ENCODE results near the gene CD4.
A peak's percentile ranks its signal among the peaks of the same experiment; 100 is the strongest.

The CD4 gene

GRCh38 chr12:6829536-6830220, 40.4 kb downstream of the CD4 start:
- TF ChIP-seq CTCF (IDR thresholded peaks at IDR 0.05) = no peak
- peak overlapping the region; percentile 92 for H3K4me3 ChIP-seq
- peak overlapping the region; percentile 85 to 94 for H3K27ac ChIP-seq
- DNase-seq (ENCODE audit: low spot score) = no peak

- Histone ChIP-seq H3K27ac (peak overlapping the region; percentile 85 to 94), H3K4me3 (no peak overlapping the region)
- DNase-seq (ENCODE audit: low spot score) = no peak
- TF ChIP-seq CTCF (IDR thresholded peaks at IDR 0.05) = no peak
Observed at GRCh38 chr12:6830286-6830890, 41.1 kb downstream of the CD4 start.

- no peak overlapping the region for H3K4me3 ChIP-seq
- no peak overlapping the region for H3K27ac ChIP-seq
- no peak for DNase-seq (ENCODE audit: low spot score)
- no peak for TF ChIP-seq CTCF (IDR thresholded peaks at IDR 0.05)
Observed at GRCh38 chr12:6830999-6831398, 41.7 kb downstream of the CD4 start.

- Histone ChIP-seq H3K27ac (no peak overlapping the region), H3K4me3 (no peak overlapping the region)
- no peak for TF ChIP-seq CTCF (IDR thresholded peaks at IDR 0.05)
- DNase-seq (ENCODE audit: low spot score) = no peak
Observed at GRCh38 chr12:6831450-6831995, 42.2 kb downstream of the CD4 start.

- Histone ChIP-seq H3K4me3 (no peak overlapping the region), H3K27ac (no peak overlapping the region)
- no peak for TF ChIP-seq CTCF (IDR thresholded peaks at IDR 0.05)
- DNase-seq (ENCODE audit: low spot score) = no peak
Observed at GRCh38 chr12:6832125-6832524, 42.8 kb downstream of the CD4 start.

- Histone ChIP-seq H3K4me3 (no peak overlapping the region), H3K27ac (peak overlapping the region in 1 of 2 donors; percentile 41)
- TF ChIP-seq CTCF (IDR thresholded peaks at IDR 0.05) = no peak
- DNase-seq (ENCODE audit: low spot score) = no peak
Observed at GRCh38 chr12:6833189-6833890, 44.0 kb downstream of the CD4 start.
